22Rv1 (cell line): ENCODE measurements around the gene EVC.

ENCODE experiments used
- H3K27ac ChIP-seq: fragments of 450-650 bp; 2 replicates; pipeline ENCODE4 v1.5.1; 2017
- ZFX ChIP-seq: fragments of 450-650 bp; IDR thresholded peaks from 2 replicates; pipeline ENCODE4 v1.6.1; 2017; ENCODE audit warnings: antibody characterized with exemption, borderline replicate concordance
- TF ChIP-seq, protein P1 (sequence below): fragments of 450-650 bp; IDR thresholded peaks from 2 replicates; pipeline ENCODE4 v1.5.1; 2017; ENCODE audit warnings: mild to moderate bottlenecking

EVC gene

DNA sequence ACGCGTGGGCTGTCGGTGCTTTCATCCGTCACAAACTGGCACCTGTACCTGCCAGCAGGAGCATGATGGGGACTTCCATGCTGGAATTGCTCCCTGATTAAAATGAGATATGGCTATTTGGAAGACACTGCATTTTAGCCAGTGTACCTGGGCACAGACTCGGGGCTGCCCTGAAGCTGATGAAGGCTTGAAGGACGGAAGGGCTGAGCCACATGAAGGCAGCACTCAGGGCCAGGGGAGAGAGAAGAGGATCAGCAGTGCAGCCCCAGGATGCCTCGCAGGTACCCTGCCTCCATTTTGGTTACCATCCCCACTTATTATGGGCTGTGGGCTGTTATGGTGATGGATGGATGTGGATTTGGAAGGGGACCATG lies 102.9 kb downstream of the EVC start:
- TF ChIP-seq, protein P1, sequence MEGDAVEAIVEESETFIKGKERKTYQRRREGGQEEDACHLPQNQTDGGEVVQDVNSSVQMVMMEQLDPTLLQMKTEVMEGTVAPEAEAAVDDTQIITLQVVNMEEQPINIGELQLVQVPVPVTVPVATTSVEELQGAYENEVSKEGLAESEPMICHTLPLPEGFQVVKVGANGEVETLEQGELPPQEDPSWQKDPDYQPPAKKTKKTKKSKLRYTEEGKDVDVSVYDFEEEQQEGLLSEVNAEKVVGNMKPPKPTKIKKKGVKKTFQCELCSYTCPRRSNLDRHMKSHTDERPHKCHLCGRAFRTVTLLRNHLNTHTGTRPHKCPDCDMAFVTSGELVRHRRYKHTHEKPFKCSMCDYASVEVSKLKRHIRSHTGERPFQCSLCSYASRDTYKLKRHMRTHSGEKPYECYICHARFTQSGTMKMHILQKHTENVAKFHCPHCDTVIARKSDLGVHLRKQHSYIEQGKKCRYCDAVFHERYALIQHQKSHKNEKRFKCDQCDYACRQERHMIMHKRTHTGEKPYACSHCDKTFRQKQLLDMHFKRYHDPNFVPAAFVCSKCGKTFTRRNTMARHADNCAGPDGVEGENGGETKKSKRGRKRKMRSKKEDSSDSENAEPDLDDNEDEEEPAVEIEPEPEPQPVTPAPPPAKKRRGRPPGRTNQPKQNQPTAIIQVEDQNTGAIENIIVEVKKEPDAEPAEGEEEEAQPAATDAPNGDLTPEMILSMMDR, result no peak
- TF ChIP-seq ZFX, result no peak
- no peak overlapping the region for H3K27ac ChIP-seq

DNA sequence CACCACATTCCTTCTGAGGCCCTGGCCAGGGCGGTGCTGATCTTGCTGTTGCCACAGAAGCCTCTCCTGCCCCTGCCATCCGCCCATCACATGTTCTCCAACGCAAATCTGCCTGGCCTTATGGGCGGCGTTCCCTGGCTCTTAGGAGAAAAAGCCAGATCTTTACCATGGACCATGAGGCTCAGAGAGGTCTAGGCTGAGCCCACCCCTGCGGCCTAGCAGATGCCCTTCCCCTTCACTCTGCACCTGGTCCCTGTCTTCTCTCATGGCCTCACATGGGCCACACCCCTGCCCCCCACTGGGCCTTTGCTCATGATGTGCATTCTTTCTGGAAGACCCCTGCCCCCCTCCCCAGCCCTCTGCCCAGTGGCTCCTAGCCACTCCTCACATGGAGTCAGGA lies 103.4 kb downstream of the EVC start:
- no peak overlapping the region for H3K27ac ChIP-seq
- no peak for TF ChIP-seq ZFX
- TF ChIP-seq, protein P1, result no peak

DNA sequence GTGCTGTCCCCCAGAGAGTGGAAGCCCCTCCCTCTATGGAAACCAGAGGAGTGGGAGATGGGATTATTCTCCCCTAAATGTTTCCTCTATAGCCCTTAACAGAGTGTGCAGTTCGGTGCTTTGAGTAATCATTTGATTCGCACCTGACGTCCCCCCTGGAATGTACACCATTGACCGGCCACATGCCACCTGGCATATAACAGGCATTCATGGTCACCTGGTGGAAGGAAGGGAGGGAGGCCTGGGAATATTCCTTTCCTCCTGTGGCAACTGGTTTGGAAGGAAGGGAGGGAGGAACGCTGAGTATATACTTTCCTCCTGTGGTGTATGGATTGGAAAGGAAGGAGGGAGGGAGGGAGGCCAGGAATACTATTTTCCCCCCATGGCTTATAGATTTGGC lies 104.6 kb downstream of the EVC start:
- H3K27ac ChIP-seq, result no peak overlapping the region
- TF ChIP-seq, protein P1, result no peak
- no peak for TF ChIP-seq ZFX

DNA sequence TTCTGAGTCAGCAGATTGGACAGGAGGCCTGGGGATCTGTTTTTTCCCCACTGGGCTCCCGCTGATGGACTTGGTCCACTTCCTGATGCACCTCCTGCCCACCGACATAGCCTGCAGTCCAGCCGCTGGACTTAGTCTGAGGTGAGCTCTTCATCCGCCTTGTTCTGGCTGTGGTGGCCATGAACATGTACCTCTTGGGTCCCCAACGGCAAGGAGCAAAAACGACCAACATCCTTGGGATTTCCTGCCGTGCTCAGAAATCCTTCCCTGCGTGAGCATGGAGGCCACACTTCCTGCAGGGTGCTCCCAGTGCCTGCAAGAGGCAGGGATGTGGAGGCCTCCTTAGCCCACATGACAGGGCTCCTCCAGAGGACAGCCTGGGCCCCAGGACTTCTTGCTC lies 105.1 kb downstream of the EVC start:
- no peak overlapping the region for H3K27ac ChIP-seq
- TF ChIP-seq, protein P1, result no peak
- no peak for TF ChIP-seq ZFX

DNA sequence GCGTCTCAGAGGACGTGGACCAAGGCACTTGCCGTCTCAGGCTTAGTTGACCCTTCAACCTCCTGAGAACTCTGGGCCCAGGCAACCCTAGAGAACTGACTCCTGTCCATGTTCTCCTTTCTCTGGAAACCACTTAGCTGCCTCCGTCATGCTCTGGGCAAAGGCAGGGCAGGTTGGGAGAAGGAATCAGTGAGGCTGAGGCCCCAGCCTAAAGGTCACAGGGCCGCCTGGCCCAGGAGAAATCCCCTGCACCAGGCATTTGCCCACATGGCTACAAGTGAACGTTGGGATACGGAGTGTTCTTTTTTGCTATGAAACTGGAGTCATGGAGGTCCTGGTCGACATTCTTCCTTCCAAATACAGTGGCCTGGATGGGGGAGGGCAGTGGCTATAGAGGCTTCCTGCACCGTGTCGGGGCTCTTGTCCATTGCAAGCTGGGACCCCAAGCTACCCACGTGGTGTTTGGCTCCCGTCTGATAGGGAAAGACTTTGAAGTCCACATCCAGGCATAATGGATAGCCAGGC lies 105.9 kb downstream of the EVC start:
- TF ChIP-seq ZFX, result no peak
- TF ChIP-seq, protein P1, result no peak
- no peak overlapping the region for H3K27ac ChIP-seq

DNA sequence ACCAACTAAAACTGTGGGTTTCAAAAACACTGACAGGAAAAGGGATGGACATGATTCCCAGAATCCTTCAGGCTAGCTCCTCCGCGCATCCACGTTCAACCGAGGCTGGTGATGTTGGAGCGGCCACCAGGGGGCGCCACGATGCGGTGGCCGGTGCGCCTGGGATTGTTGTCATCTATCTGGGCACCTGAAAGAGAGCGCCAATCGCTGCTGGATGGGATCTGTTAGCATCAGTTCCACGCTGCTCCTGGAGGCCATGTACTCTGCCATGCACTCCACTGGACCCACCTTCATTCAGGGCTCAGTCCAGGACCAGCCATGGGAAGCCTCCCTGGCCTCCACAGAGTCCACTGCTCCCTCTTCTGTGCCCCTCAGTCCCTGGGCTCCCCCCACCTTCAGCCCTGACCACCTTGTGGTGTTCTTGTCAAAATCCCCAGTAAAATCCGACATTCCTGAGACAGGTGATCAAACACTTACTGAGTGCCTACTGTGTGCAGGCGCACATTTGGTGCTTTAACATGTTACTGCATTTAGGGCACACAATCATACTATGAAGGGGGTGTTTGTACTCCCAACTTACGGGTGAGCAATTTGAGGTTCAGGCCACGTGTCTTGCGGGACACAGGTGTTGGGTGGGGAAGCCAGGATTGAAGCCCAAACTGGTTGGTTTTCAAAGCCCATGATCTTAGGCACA lies 110.8 kb downstream of the EVC start:
- no peak for TF ChIP-seq ZFX
- TF ChIP-seq, protein P1, result peak; percentile 76
- H3K27ac ChIP-seq, result no peak overlapping the region

DNA sequence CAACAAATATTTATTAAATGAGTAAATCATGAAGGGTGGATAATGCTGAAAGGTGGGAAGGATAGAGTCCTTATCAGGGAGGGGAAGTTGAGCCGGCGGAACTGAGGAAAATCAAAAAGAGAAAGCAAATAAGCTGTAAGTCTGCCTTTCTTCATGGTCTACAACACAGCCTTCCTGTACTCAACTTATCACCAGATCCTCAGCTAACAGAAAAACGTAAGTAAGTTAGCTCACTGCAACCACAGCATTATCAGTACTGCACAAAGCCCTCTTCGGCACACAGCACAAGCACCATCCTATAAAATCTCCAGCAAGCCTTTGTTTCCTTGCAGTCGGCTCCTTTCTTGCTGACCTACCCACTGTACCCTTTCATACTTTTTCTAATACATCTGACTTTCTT lies 111.6 kb downstream of the EVC start:
- no peak overlapping the region for H3K27ac ChIP-seq
- TF ChIP-seq, protein P1, result no peak
- TF ChIP-seq ZFX, result no peak
